ENCODE data around the gene ACSF3. TPM values are rescaled to one million over a fixed set of nuclear protein-coding genes. Genes with fewer than 3 reads are reported as not detected.

The ACSF3 gene
- polyA plus RNA-seq, 1 donor from 2014 or later = 20.8 TPM

GRCh38 chr16:89155851-89156739 lies 62.4 kb downstream of the ACSF3 start:
- H3K27ac ChIP-seq (ENCODE audit: low read length) = no peak overlapping the region
- H4K20me1 ChIP-seq (ENCODE audit: insufficient read depth) = no peaks in the 10 kb centered on the region
- no peak overlapping the region for H3K4me3 ChIP-seq (ENCODE audit: low read length)
- TF ChIP-seq POLR2AphosphoS5 (IDR thresholded peaks at IDR 0.05) = no peak
- no peak for TF ChIP-seq EZH2 (IDR thresholded peaks at IDR 0.05; ENCODE audit: borderline replicate concordance, insufficient read depth, low read length, poor library complexity, severe bottlenecking)
- no peak for TF ChIP-seq TAF1 (IDR thresholded peaks at IDR 0.05; ENCODE audit: low read depth)
- TF ChIP-seq MXI1 (conservative IDR thresholded peaks at IDR 0.05; ENCODE audit: poor library complexity, severe bottlenecking) = no peak
- TF ChIP-seq RAD21 (conservative IDR thresholded peaks at IDR 0.05) = no peak
- TF ChIP-seq REST (IDR thresholded peaks at IDR 0.05; ENCODE audit: borderline replicate concordance) = no peak
- no peak for TF ChIP-seq CTCF (IDR thresholded peaks at IDR 0.05; ENCODE audit: poor library complexity, severe bottlenecking)
- TF ChIP-seq SMC3 (conservative IDR thresholded peaks at IDR 0.05; ENCODE audit: poor library complexity) = no peak
- no peak for TF ChIP-seq EP300 (conservative IDR thresholded peaks at IDR 0.05; ENCODE audit: poor library complexity, severe bottlenecking)
- no peaks in the 10 kb centered on the region for H3K9me2 ChIP-seq (ENCODE audit: insufficient read depth, low read length)
- no peaks in the 10 kb centered on the region for H3K27me3 ChIP-seq (ENCODE audit: insufficient read depth, low read depth, low read length)
- H2AFZ ChIP-seq (ENCODE audit: low read depth, low read length) = no peak overlapping the region
- no peak overlapping the region for H3K4me2 ChIP-seq (ENCODE audit: low read length)
- H3K9ac ChIP-seq (ENCODE audit: low read length) = no peak overlapping the region
- H3F3A ChIP-seq (ENCODE audit: insufficient read depth, low read length, poor library complexity, severe bottlenecking) = no peaks in the 10 kb centered on the region
- no peaks in the 10 kb centered on the region for H3K9me3 ChIP-seq (ENCODE audit: low read length)
- H3K36me3 ChIP-seq (ENCODE audit: insufficient read depth, low read length) = no peaks in the 10 kb centered on the region
- H3K79me2 ChIP-seq (replicated peaks; ENCODE audit: insufficient read depth, low read length) = no peaks in the 10 kb centered on the region

- Histone ChIP-seq H3K9ac (ENCODE audit: low read length) (no peak overlapping the region), H3K36me3 (ENCODE audit: insufficient read depth, low read length) (no peaks in the 10 kb centered on the region), H4K20me1 (ENCODE audit: insufficient read depth) (no peaks in the 10 kb centered on the region), H3K27me3 (ENCODE audit: insufficient read depth, low read depth, low read length) (no peaks in the 10 kb centered on the region), H3K9me3 (ENCODE audit: low read length) (no peaks in the 10 kb centered on the region), H3K9me2 (ENCODE audit: insufficient read depth, low read length) (no peaks in the 10 kb centered on the region), H3K27ac (ENCODE audit: low read length) (no peak overlapping the region), H3K4me3 (ENCODE audit: low read length) (no peak overlapping the region), H3K4me2 (ENCODE audit: low read length) (no peak overlapping the region), H2AFZ (ENCODE audit: low read depth, low read length) (no peak overlapping the region), H3F3A (ENCODE audit: insufficient read depth, low read length, poor library complexity, severe bottlenecking) (no peaks in the 10 kb centered on the region), H3K79me2 (replicated peaks; ENCODE audit: insufficient read depth, low read length) (no peaks in the 10 kb centered on the region)
- TF ChIP-seq MXI1 (conservative IDR thresholded peaks at IDR 0.05; ENCODE audit: poor library complexity, severe bottlenecking) (no peak), EP300 (conservative IDR thresholded peaks at IDR 0.05; ENCODE audit: poor library complexity, severe bottlenecking) (no peak), SMC3 (conservative IDR thresholded peaks at IDR 0.05; ENCODE audit: poor library complexity) (no peak), EZH2 (IDR thresholded peaks at IDR 0.05; ENCODE audit: borderline replicate concordance, insufficient read depth, low read length, poor library complexity, severe bottlenecking) (no peak), REST (IDR thresholded peaks at IDR 0.05; ENCODE audit: borderline replicate concordance) (no peak), CTCF (IDR thresholded peaks at IDR 0.05; ENCODE audit: poor library complexity, severe bottlenecking) (no peak), POLR2AphosphoS5 (IDR thresholded peaks at IDR 0.05) (no peak), TAF1 (IDR thresholded peaks at IDR 0.05; ENCODE audit: low read depth) (no peak), RAD21 (conservative IDR thresholded peaks at IDR 0.05) (no peak)
These were observed 63.3 kb downstream of the ACSF3 start for GRCh38 chr16:89156740-89157645.

Measured in neural cell (in vitro differentiated cells).